Activated CD4-positive, alpha-beta T cell treated with anti-CD3 and anti-CD28 coated beads for 1 hour (primary cell): ENCODE measurements around the gene MAP3K9.
A peak's percentile ranks its signal among the peaks of the same experiment; 100 is the strongest.
"Not testable (repeated sequence)": the region's sequence is repeated elsewhere in the genome, so short reads cannot be mapped to it uniquely, and the experiment has no call there.

Experiments
- DNase-seq: peaks from one replicate; pipeline ENCODE4 v3.0.0-alpha.2; 2020

Gene MAP3K9

GRCh38 chr14:70809225-70810219, at the start of gene MAP3K9:
MAP3K9 (minus strand) TSS chr14:70809513; CDS start chr14:70809171, 342 bp downstream.
- peak; percentile 79 for DNase-seq

- DNase-seq: no peak
Measured at GRCh38 chr14:70858641-70859040, 49.3 kb upstream of the MAP3K9 start.

GRCh38 chr14:70857496-70857890, 48.2 kb upstream of the MAP3K9 start:
- DNase-seq: no peak

- DNase-seq: no peak
Measured at GRCh38 chr14:70856851-70857495, 47.7 kb upstream of the MAP3K9 start.

- no peak for DNase-seq
Measured at GRCh38 chr14:70855486-70855885, 46.2 kb upstream of the MAP3K9 start.

GRCh38 chr14:70853658-70854057, 44.3 kb upstream of the MAP3K9 start:
- DNase-seq: not testable (repeated sequence)

GRCh38 chr14:70847406-70848090, 38.2 kb upstream of the MAP3K9 start:
- DNase-seq: no peak

- DNase-seq: no peak
Measured at GRCh38 chr14:70845601-70846000, 36.3 kb upstream of the MAP3K9 start.

GRCh38 chr14:70842851-70843462, 33.6 kb upstream of the MAP3K9 start:
- DNase-seq: no peak

- no peak for DNase-seq
Measured at GRCh38 chr14:70838076-70838475, 28.8 kb upstream of the MAP3K9 start.

GRCh38 chr14:70836946-70837345, 27.6 kb upstream of the MAP3K9 start:
- no peak for DNase-seq

GRCh38 chr14:70833884-70834283, 24.6 kb upstream of the MAP3K9 start:
- DNase-seq: no peak

- DNase-seq: no peak
Measured at GRCh38 chr14:70832561-70833305, 23.4 kb upstream of the MAP3K9 start.

- no peak for DNase-seq
Measured at GRCh38 chr14:70830998-70831781, 21.9 kb upstream of the MAP3K9 start.

GRCh38 chr14:70828188-70828587, 18.9 kb upstream of the MAP3K9 start:
- no peak for DNase-seq

- DNase-seq: no peak
Measured at GRCh38 chr14:70827752-70828151, 18.4 kb upstream of the MAP3K9 start.

- no peak for DNase-seq
Measured at GRCh38 chr14:70827347-70827746, 18.0 kb upstream of the MAP3K9 start.

- DNase-seq: no peak
Measured at GRCh38 chr14:70823281-70823680, 14.0 kb upstream of the MAP3K9 start.

GRCh38 chr14:70822530-70823185, 13.3 kb upstream of the MAP3K9 start:
- DNase-seq: no peak

GRCh38 chr14:70821584-70822529, 12.5 kb upstream of the MAP3K9 start:
- peak; percentile 34 for DNase-seq
